ENCODE results near the gene BCKDHA.
A peak's percentile ranks its signal among the peaks of the same experiment; 100 is the strongest.

The BCKDHA gene

DNA sequence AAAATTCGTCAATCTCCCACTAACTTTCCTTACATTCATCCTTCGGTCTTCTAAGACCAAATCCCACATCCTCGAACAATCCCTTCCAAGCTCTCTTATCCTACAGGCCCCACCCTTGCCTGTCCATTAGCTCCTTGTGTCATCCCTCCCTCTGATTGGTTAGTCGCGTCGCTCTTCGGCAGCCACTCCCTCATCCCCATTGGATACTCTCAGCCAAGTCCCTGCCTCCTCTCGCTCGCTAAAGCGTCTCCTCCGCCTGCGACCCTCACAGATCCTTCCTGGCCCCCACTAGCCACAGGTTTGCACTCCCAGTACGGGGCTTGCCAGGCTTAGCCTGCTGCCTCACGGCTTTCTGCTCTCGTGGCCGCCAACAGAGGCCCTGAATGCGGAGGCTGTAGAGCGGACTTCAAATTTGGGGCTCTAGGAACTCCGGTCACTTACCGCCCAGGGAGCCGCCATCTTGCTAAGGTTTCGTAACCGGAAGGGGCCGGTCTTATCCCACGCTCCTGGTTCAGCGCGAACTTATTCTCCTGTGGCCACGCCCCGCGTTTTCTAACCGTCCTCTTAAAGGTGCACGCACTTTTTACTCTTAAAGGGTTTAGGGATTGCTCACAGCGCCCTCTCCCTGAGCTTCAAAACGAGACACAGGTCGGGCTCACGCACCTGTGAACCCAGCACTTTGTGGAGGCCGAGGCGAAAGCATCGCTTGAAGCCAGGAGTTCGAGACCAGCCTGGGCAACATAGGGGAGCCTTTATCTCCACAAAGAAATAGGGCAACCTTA is 42.0 kb downstream of the BCKDHA start, which contains the start of gene DMAC2:
DMAC2 (minus strand) TSS at position 472 of the 782 bp plus-strand sequence; CDS start at position 459, 13 bp downstream.
- TF ChIP-seq, protein P1, sequence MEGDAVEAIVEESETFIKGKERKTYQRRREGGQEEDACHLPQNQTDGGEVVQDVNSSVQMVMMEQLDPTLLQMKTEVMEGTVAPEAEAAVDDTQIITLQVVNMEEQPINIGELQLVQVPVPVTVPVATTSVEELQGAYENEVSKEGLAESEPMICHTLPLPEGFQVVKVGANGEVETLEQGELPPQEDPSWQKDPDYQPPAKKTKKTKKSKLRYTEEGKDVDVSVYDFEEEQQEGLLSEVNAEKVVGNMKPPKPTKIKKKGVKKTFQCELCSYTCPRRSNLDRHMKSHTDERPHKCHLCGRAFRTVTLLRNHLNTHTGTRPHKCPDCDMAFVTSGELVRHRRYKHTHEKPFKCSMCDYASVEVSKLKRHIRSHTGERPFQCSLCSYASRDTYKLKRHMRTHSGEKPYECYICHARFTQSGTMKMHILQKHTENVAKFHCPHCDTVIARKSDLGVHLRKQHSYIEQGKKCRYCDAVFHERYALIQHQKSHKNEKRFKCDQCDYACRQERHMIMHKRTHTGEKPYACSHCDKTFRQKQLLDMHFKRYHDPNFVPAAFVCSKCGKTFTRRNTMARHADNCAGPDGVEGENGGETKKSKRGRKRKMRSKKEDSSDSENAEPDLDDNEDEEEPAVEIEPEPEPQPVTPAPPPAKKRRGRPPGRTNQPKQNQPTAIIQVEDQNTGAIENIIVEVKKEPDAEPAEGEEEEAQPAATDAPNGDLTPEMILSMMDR (conservative IDR thresholded peaks at IDR 0.05; ENCODE audit: low read depth, low read length), result peak; percentile 61
- H3K4me3 ChIP-seq (ENCODE audit: low read depth, low read length), result peak within 1 kb of the TSS; percentile 100
- peak; percentile 99 for DNase-seq (ENCODE audit: low read depth)

DNA sequence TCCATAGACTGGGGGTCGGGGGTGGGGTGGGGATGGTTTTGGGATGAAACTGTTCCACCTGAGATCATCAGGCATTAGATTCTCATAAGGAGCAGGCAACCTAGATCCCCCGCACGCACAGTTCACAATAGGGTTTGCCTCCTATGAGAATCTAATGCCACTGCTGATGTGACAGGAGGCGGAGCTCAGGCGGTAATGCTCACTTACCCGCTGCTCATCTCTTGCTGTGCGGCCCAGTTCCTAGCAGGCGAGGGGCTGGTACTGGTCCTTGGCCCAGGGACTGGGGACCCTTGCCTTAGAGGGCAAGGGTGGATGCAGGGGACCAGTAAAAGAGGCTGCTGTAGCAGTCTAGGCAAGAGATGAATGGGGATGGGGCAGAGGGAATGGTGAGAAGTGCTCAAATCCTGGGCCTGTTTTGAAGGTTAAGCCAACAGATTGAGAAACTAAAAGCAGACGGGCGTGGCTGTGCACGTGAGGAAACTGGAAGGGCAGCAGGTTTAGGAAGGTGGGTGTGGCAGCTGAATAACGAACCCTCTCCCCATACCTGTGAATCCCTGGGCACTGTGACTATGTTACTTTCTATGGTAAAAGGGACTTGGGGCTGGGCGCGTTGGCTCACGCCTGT is 43.8 kb downstream of the BCKDHA start:
- H3K4me3 ChIP-seq (ENCODE audit: low read depth, low read length), result no peak overlapping the region
- DNase-seq (ENCODE audit: low read depth), result no peak
- TF ChIP-seq, protein P1 (conservative IDR thresholded peaks at IDR 0.05; ENCODE audit: low read depth, low read length), result no peak

DNA sequence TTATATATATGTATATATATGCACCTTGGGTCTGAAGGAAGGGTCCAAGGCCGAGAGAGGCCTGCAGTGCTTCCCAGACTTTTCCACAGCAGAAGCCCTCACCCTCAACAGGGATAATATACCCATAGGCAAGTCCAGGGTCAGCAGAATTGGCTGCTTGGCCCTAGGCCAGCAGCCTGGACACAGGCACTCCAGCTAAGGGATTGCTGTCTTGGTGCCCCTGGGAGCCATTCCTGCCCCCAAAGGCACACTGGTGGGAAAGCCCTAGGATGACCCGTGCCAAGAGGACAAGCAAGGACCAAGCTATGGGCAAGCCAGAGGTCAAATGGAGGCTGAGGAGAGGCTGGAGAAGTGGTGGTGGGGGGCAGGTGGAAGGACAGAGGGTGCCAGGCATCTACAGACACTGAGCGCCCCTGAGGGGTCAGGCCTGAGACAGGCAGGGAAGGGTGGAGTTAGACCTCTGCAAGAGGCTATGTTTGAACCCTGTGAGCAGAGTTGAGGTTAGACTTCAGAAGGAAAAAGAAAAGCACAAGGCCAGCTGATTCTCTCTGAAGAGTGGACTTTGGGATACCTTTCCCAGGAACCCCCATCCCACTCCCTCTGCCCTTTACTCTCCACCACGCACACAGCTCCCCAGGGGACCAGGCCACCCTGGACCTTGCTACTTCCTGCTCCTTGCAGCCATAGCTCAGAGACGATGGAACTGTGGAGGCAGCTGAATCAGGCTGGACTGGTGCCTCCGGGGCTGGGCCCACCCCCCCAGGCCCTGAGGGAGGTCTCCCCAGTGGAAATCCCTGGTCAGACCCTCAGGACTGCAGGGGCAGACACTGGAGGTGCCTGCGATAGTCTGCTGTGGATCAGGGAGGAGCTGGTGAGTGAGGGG is 45.1 kb downstream of the BCKDHA start, which contains the start of gene ERICH4:
ERICH4 (plus strand) TSS at position 684 of the 883 bp plus-strand sequence; CDS start at position 698, 14 bp downstream.
- H3K4me3 ChIP-seq (ENCODE audit: low read depth, low read length), result no peak within 1 kb of the TSS
- DNase-seq (ENCODE audit: low read depth), result no peak
- TF ChIP-seq, protein P1 (conservative IDR thresholded peaks at IDR 0.05; ENCODE audit: low read depth, low read length), result no peak

DNA sequence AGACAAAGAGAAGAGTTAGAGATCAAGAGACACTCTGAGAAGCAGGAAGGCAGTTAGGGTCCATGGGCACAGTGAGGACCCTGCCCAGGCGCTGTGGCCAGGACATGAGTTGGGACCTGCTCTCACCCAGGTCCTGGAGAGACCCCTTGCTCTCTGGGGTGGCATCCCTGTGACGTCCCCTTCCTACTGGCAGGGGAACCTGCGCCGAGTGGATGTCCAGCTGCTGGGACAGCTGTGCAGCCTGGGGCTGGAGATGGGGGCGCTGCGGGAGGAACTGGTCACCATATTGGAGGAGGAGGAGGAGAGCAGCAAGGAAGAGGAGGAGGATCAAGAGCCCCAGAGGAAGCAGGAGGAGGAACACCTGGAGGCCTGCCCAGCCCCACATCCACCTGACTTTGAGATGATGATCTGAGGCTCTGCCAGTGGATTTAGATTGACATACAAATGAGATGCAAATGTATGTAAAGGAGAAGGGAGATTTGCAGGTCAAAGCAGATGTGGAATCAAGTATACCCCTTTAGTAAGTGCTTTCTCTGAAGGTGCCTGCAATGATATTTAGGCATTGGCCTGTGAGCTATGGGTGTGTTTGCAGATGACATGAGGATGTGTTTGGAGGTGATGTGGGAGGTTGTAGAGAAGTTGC is 46.3 kb downstream of the BCKDHA start:
- no peak for DNase-seq (ENCODE audit: low read depth)
- no peak overlapping the region for H3K4me3 ChIP-seq (ENCODE audit: low read depth, low read length)
- TF ChIP-seq, protein P1 (conservative IDR thresholded peaks at IDR 0.05; ENCODE audit: low read depth, low read length), result no peak

DNA sequence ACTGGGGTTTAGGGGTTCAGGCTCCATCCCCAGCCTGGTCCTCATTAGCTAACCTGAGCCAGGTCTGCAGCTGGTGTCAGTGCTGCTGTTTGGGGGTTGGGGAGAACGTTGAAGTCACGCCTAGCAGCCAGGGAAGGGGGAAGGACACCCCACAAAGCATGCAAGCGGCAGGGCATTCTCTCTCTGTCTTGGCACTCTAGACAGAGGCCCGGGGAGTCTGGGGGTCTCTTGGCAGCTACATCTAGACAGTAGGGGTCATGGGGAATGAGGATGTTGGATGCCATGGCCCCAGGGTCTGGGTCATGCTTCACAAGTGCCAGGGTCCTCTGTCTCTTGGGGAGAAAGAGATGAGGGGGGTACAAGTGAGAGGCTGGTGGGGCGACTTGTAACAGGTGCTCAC is 48.0 kb downstream of the BCKDHA start:
- TF ChIP-seq, protein P1 (conservative IDR thresholded peaks at IDR 0.05; ENCODE audit: low read depth, low read length), result no peak
- no peak overlapping the region for H3K4me3 ChIP-seq (ENCODE audit: low read depth, low read length)
- no peak for DNase-seq (ENCODE audit: low read depth)

DNA sequence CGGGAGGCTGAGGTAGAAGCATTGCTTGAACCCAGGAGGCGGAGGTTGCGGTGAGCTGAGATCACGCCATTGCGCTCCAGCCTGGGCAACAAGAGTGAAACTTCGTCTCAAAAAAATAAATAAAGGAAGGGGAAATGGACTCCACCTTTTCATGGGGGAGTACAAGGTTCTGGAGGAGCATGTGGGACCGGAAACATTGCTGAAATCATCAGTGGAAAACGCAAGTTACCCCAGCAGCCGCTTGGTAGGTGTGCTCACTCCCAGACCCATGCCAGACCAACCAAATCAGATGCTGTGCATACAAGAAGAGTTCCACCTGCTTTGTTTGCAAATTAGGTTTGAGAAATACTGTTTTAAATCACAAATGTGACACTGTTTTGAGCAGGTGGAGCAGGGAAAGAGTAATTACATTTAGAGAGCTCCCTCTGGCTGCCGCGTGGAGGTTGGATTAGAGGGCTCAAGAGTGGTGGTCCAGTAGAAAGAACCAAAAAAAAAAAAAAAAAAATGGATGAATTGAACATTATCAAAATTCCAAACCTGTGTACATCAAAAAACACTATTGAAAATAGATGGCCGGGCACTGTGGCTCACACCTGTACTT is 50.2 kb downstream of the BCKDHA start:
- no peak overlapping the region for H3K4me3 ChIP-seq (ENCODE audit: low read depth, low read length)
- DNase-seq (ENCODE audit: low read depth), result no peak
- TF ChIP-seq, protein P1 (conservative IDR thresholded peaks at IDR 0.05; ENCODE audit: low read depth, low read length), result peak; percentile 20
